GM21528 (cell line): ENCODE data around the gene ZNF546.
A peak's percentile ranks its signal among the peaks of the same experiment; 100 is the strongest.

Source experiments
- ATAC-seq: cut with Tn5 transposase; IDR thresholded peaks from one replicate; pipeline ENCODE4 v1.9.1; 2021; ENCODE audit warnings: mild to moderate bottlenecking, moderate library complexity; ENCODE audit not compliant: unreplicated experiment, low FRiP score

The ZNF546 gene

DNA sequence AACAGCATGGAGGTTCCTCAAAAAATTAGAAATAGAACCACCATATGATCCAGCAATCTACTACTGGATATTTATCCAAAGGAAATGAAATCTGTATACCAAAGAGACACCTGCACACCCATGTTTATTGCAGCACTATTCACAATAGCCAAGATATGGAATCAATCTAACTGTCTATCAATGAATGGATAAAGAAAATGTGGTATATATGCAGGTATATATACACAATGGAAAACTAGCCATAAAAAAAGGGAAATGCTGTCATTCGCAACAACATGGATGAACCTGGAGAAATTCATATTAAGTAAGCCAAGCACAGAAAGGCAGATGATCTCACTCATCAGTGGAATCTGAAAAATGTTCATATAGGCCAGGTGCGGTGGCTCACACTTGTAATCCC is 56.6 kb downstream of the ZNF546 start:
- ATAC-seq = no peak

DNA sequence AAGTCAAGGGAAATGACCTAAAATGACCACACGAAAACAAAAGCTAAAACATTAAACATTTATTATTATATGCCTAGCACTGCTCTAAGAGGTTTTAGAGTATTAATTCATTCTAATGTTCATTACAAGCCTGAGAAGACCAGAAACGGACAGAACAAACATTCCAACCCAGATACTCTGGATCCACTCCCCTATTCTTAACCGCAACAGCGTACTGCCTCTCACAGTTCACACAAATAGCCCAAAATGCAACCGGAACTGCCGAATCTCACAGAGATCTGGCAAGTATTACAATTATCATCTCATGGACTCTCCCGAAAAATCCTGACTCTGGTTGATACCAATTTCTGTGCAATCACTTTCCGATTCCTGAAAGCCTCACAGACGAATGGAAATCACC is 57.8 kb downstream of the ZNF546 start:
- ATAC-seq = no peak

DNA sequence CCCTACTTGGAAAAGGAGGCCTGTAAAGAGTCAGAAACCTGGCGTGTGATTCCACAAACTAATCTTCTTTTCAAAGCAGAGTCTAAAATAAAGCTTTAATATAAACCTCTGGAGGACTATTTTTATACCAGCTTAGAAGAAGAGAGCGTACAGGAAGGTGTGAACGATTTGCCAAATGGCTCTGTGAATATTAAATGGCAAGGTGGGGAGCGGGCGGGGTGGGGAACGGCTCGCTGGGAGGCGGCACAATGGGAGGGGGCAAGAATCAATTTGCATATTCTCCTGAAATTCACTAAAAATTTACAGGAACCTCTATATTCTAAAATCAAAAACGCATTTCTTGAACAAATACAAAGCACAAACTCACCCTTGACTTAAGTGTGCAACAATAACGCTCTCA is 58.2 kb downstream of the ZNF546 start:
- ATAC-seq = no peak

DNA sequence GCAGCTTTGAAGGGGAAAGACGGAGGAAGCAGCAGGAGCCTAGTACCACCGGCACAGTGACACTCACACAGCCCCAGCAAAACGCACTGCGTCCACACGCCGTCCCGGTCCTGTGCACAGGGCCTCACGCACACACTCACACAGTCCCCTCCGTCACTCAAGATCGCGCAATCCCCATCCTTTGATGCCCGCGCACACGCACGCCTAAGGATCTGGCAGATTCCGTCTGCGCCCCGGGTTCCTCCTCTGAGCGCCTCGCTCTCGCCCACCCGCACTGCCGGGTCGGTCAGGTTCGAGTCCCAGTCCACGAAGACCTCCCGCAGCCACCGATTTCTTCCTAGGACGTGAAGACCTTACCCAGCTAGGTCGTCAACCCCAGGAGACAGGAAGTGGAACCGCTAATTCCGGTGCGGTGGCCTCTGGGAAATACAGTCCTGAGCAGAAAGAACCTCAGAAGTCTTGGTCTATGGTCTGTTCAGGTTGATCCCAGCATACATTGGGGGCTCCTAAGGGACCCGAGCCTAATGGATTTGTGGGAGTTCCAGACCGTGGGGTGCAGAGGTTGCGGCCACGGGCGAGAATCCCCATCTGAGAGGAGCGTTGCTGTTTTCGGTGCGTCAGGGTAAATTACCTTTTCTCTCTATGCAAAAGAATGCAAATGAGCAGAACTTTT is 59.1 kb downstream of the ZNF546 start, which contains the start of gene ZNF780B:
Gene ZNF780B, minus strand, starts transcription at position 400 of the 673 bp plus-strand sequence. CDS start 5,899 bp downstream, outside the sequence.
- ATAC-seq = peak; percentile 88

DNA sequence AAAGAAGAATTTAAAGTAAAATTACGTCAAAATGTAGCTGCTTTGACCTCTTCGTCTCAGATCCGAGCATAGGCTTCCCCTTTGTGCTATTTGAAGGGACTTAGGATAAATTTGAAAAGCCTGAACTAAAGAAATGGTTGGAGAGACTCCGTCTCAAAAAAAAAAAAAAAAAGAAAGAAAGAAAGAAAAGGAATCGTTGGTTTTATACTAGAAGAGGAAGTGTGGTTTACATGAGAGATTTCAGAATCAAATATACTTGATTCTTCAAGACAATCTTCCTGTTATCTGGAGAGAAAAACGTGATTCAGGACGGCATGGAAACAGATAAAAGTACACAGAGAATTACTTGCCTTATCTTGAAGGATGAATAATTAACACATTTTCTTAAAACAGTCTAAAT is 59.6 kb downstream of the ZNF546 start:
- ATAC-seq = no peak

DNA sequence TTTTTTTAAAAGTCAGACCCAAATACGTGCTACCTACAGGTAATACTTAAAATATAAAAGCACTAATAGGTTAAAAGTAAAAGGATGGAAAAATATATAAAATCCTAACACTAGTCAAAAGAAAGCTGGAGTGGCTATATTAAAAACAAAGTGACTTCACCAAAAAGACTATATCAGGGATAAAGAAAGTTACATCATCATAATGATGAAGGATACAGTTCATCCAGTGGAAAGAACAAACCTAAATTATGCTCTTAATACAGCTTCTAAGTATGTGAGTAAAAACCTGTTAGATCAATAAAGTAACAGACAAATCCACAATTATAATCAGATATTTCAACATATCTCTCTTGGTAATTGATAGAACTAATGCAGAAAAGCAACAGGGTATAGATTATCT is 60.3 kb downstream of the ZNF546 start:
- no peak for ATAC-seq

DNA sequence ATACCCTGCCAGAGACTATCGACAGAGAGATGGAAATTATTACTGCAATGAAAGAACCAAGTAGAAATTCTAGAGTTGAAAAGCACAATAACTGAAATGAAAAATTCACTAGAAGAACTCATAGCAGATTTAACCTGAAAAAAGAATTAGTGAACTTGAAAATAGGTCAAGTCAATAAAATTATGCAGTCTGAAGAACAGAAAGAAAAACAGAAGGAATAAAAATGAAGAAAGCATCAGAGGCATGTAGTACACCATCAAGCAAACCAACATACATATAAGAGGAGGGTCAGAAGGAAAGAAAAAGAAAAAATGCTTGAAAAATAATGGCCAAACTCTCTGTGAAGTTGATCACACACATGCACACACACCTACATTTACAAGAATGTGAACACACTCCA is 62.8 kb downstream of the ZNF546 start:
- ATAC-seq = no peak

DNA sequence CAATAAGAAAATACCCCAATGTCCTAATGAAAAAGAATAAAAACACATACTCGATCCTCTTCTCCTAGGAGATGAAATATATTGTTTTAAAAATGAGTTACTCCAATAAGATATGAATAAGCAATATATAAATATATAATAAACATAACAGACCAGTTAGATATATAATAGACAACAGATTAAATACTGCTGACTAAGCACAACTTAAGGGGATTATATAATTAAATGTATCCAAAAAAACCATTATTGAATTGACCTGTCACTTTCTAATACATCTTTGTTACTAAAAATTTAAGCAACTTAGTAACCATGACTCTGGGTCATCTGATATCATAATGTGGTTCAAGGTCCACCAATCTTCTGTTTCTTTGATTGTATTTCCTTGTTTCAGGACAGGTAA is 73.2 kb downstream of the ZNF546 start:
- ATAC-seq = no peak
